KMS-11 (cell line): ENCODE measurements around the gene BCKDHA.
"Not testable (repeated sequence)": the region's sequence is repeated elsewhere in the genome, so short reads cannot be mapped to it uniquely, and the experiment has no call there.

Experiments used
- H2AFZ ChIP-seq: fragments of 200-600 bp; sonication (generic); 2 replicates; pipeline ENCODE4 v1.6.1; 2016; ENCODE audit warnings: antibody characterized with exemption, mixed run types, low read depth
- H3K27ac ChIP-seq: fragments of 200-600 bp; sonication (generic); 2 replicates; pipeline ENCODE4 v1.6.1; 2016; ENCODE audit warnings: mild to moderate bottlenecking, mixed run types
- H3K27me3 ChIP-seq: fragments of 200-600 bp; sonication (generic); 2 replicates; pipeline ENCODE4 v1.6.1; 2017; ENCODE audit warnings: mild to moderate bottlenecking, low read depth, mixed run types, moderate library complexity; ENCODE audit not compliant: insufficient read depth
- H3K36me3 ChIP-seq: fragments of 200-600 bp; sonication (generic); 2 replicates; pipeline ENCODE4 v1.6.1; 2017; ENCODE audit warnings: mild to moderate bottlenecking, mixed run types; ENCODE audit not compliant: insufficient read depth
- H3K4me1 ChIP-seq: fragments of 200-600 bp; sonication (generic); 2 replicates; pipeline ENCODE4 v1.6.1; 2016; ENCODE audit warnings: mild to moderate bottlenecking, low read depth, mixed run types; ENCODE audit not compliant: poor library complexity, severe bottlenecking
- H3K4me2 ChIP-seq: fragments of 200-600 bp; sonication (generic); 2 replicates; pipeline ENCODE4 v1.7.0; 2016; ENCODE audit warnings: mild to moderate bottlenecking, mixed run types
- H3K4me3 ChIP-seq: fragments of 200-600 bp; sonication (generic); IDR thresholded peaks from 2 replicates; pipeline ENCODE4 v1.6.1; 2017; ENCODE audit warnings: low read depth, low read length, mixed read lengths; ENCODE audit not compliant: insufficient read depth
- H3K79me2 ChIP-seq: fragments of 200-600 bp; sonication (generic); 2 replicates; pipeline ENCODE4 v1.6.1; 2016; ENCODE audit warnings: low read depth, mixed run types; ENCODE audit not compliant: insufficient read depth
- H3K9ac ChIP-seq: fragments of 200-600 bp; sonication (generic); 2 replicates; pipeline ENCODE4 v1.6.1; 2016; ENCODE audit warnings: mild to moderate bottlenecking, mixed run types
- H4K20me1 ChIP-seq: fragments of 200-600 bp; sonication (generic); 2 replicates; pipeline ENCODE4 v1.6.1; 2016; ENCODE audit warnings: mild to moderate bottlenecking, mixed run types; ENCODE audit not compliant: insufficient read depth
- CTCF ChIP-seq: fragments of 200-600 bp; sonication (generic); conservative IDR thresholded peaks from 2 replicates; pipeline ENCODE4 v1.6.1; 2017; ENCODE audit warnings: low read depth, mild to moderate bottlenecking, antibody characterized with exemption, low read length, moderate library complexity, mixed read lengths

The BCKDHA gene

GRCh38 chr19:41364524-41365391 lies 32.9 kb upstream of the BCKDHA start:
- Histone ChIP-seq H3K4me1 (peaks cover 20% of the 10 kb centered on the region), H2AFZ (peak overlapping the region; percentile 70), H3K27me3 (no peaks in the 10 kb centered on the region), H3K9ac (peak overlapping the region; percentile 95), H3K36me3 (no peaks in the 10 kb centered on the region), H3K27ac (peak overlapping the region; percentile 97), H4K20me1 (no peaks in the 10 kb centered on the region), H3K4me2 (peak overlapping the region; percentile 90), H3K79me2 (no peaks in the 10 kb centered on the region), H3K4me3 (no peak overlapping the region)
- no peak for TF ChIP-seq CTCF

- Histone ChIP-seq H3K4me2 (no peak overlapping the region), H3K27me3 (no peaks in the 10 kb centered on the region), H3K79me2 (no peaks in the 10 kb centered on the region), H4K20me1 (no peaks in the 10 kb centered on the region), H3K4me3 (no peak overlapping the region), H3K36me3 (no peaks in the 10 kb centered on the region), H3K27ac (no peak overlapping the region), H2AFZ (no peak overlapping the region), H3K9ac (no peak overlapping the region), H3K4me1 (peaks cover 20% of the 10 kb centered on the region)
- peak; percentile 41 for TF ChIP-seq CTCF
Measured at GRCh38 chr19:41366089-41366488, 31.5 kb upstream of the BCKDHA start.

GRCh38 chr19:41367848-41368301 lies 29.7 kb upstream of the BCKDHA start:
- H3K79me2 ChIP-seq: no peaks in the 10 kb centered on the region
- no peaks in the 10 kb centered on the region for H3K27me3 ChIP-seq
- no peak overlapping the region for H3K9ac ChIP-seq
- no peak overlapping the region for H3K4me2 ChIP-seq
- H3K4me1 ChIP-seq: peaks cover 19% of the 10 kb centered on the region
- no peak overlapping the region for H3K4me3 ChIP-seq
- no peak overlapping the region for H3K27ac ChIP-seq
- H2AFZ ChIP-seq: no peak overlapping the region
- H3K36me3 ChIP-seq: no peaks in the 10 kb centered on the region
- no peak for TF ChIP-seq CTCF
- no peaks in the 10 kb centered on the region for H4K20me1 ChIP-seq

- no peak overlapping the region for H3K27ac ChIP-seq
- no peaks in the 10 kb centered on the region for H3K36me3 ChIP-seq
- H3K4me1 ChIP-seq: peaks cover 14% of the 10 kb centered on the region
- no peaks in the 10 kb centered on the region for H3K27me3 ChIP-seq
- H3K9ac ChIP-seq: no peak overlapping the region
- H4K20me1 ChIP-seq: no peaks in the 10 kb centered on the region
- H2AFZ ChIP-seq: no peak overlapping the region
- H3K4me2 ChIP-seq: no peak overlapping the region
- TF ChIP-seq CTCF: no peak
- H3K4me3 ChIP-seq: no peak overlapping the region
- H3K79me2 ChIP-seq: no peaks in the 10 kb centered on the region
Measured at GRCh38 chr19:41369769-41370168, 27.8 kb upstream of the BCKDHA start.

DNA sequence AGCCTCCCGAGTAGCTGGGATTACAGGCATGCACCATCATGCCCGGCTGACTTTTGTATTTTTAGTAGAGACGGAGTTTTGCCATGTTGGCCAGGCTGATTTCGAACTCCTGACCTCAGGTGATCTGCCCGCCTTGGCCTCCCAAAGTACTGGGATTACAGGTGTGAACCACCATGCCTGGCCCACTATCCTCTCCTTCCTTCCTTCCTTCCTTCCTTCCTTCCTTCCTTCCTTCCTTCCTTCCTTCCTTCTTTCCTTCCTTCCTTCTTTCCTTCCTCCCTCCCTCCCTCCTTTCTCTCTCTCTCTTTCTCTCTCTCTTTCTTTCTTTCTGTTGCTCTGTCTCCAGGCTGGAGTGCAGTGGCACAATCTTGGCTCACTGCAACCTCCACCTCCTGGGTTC lies 26.5 kb upstream of the BCKDHA start:
- not testable (repeated sequence) for H3K27ac ChIP-seq, H4K20me1 ChIP-seq, H3K79me2 ChIP-seq, H3K4me1 ChIP-seq, H3K9ac ChIP-seq, H3K4me2 ChIP-seq, H2AFZ ChIP-seq, H3K4me3 ChIP-seq, H3K27me3 ChIP-seq, H3K36me3 ChIP-seq
